GM12872 (cell line): ENCODE measurements around the gene TMEM17.

ENCODE experiments used
- CTCF ChIP-seq: IDR thresholded peaks from 3 replicates; pipeline ENCODE4 v1.5.1; 2011; ENCODE audit warnings: low read depth, mild to moderate bottlenecking, low read length, moderate library complexity; ENCODE audit not compliant: insufficient read depth

The TMEM17 gene

DNA sequence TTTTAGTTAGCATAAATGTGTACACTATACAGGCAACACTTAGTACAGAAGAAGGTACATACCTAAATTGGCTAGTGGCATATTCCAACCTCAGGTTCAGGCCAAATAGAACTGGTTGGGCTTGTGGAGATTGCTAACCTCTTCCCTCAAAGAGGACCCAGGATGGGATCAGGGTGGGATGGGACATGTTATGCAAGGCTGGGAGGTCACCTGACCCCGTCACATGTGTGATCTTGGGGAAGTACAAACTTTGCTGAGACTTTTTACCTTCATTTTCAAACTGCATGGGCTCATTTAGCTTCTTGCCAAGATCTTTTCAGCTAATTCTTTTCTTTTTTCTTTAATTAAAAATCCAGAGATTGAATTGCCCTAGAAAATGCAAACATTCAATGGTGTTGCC, 36.9 kb downstream of the TMEM17 start:
- TF ChIP-seq CTCF: no peak

- TF ChIP-seq CTCF: no peak; the same call in 2 of the 3 replicates
Measured at GRCh38 chr2:62467475-62468321, 38.3 kb downstream of the TMEM17 start.

DNA sequence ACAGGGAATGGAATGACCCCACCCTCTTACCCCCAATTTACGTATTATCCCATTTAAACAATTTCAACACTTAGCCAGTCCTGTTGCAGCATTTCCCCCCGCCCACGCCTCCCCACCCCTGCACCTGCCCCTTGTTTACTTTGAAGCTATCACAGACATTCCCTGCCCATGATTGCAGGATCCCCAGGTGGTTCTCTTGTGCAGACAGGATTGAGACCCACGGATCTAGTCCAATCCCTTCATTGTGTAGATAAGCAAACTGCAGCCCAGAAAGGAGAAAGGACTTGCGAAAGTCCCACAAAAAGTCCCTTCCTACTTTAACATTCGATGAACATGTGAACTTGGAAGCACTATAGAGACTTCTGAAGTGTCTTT, 38.9 kb downstream of the TMEM17 start:
- TF ChIP-seq CTCF: no peak

DNA sequence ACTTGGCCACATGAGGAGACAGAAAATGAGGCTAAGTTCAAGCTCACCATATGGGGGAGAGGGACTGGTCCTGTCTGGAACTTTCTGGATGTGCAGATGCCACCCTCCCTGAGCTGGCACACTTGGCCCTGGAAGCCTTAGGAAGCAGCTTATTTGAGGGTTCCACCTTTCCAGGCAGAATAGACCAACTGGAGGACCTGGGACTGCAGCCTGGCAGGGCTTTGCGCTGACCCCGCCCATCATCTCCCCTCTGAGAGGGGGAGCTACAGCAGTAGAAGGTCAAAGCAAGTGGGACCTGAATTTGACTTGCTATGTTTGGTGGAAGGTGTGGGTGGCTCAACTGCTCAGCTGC, 39.5 kb downstream of the TMEM17 start:
- no peak for TF ChIP-seq CTCF

- TF ChIP-seq CTCF: no peak
Measured at GRCh38 chr2:62465741-62466502, 40.1 kb downstream of the TMEM17 start.

GRCh38 chr2:62465039-62465740, 40.8 kb downstream of the TMEM17 start:
- TF ChIP-seq CTCF: no peak
